Mucosa of stomach (tissue), 1 donor: ENCODE data around the gene PHACTR1.

ENCODE experiments used
- H3K27me3 ChIP-seq: one replicate; pipeline ENCODE4 v1.7.0; 2013; ENCODE audit warnings: mild to moderate bottlenecking, low read length; ENCODE audit not compliant: control insufficient read depth, insufficient read depth
- H3K36me3 ChIP-seq: one replicate; pipeline ENCODE4 v1.7.0; 2013; ENCODE audit warnings: low read length; ENCODE audit not compliant: control insufficient read depth, insufficient read depth
- H3K4me1 ChIP-seq: one replicate; pipeline ENCODE4 v1.7.0; 2013; ENCODE audit warnings: mild to moderate bottlenecking, low read length; ENCODE audit not compliant: control insufficient read depth, insufficient read depth
- H3K4me3 ChIP-seq: one replicate; pipeline ENCODE4 v1.7.0; 2013; ENCODE audit warnings: low read length
- H3K9ac ChIP-seq: one replicate; pipeline ENCODE4 v1.7.0; 2013; ENCODE audit warnings: mild to moderate bottlenecking, low read length, moderate library complexity
- H3K9me3 ChIP-seq: one replicate; pipeline ENCODE4 v1.7.0; 2013; ENCODE audit warnings: mild to moderate bottlenecking, low read length, moderate library complexity; ENCODE audit not compliant: control insufficient read depth
- donor health status: Pancreatic carcinoma.

PHACTR1 gene

GRCh38 chr6:13288969-13289391 lies 572.4 kb downstream of the PHACTR1 start:
- peaks cover 5% of the 10 kb centered on the region for H3K4me1 ChIP-seq
- H3K9ac ChIP-seq: no peak overlapping the region
- H3K36me3 ChIP-seq: no peaks in the 10 kb centered on the region
- H3K4me3 ChIP-seq: no peak overlapping the region
- H3K27me3 ChIP-seq: no peaks in the 10 kb centered on the region
- H3K9me3 ChIP-seq: peaks cover 7% of the 10 kb centered on the region

GRCh38 chr6:13289789-13290318 lies 573.3 kb downstream of the PHACTR1 start:
- Histone ChIP-seq H3K36me3 (no peaks in the 10 kb centered on the region), H3K27me3 (no peaks in the 10 kb centered on the region), H3K4me1 (peaks cover 5% of the 10 kb centered on the region), H3K9ac (no peak overlapping the region), H3K9me3 (peaks cover 7% of the 10 kb centered on the region), H3K4me3 (no peak overlapping the region)

GRCh38 chr6:13290335-13290734 lies 573.8 kb downstream of the PHACTR1 start:
- no peaks in the 10 kb centered on the region for H3K27me3 ChIP-seq
- no peak overlapping the region for H3K4me3 ChIP-seq
- H3K9me3 ChIP-seq: peaks cover 7% of the 10 kb centered on the region
- no peaks in the 10 kb centered on the region for H3K36me3 ChIP-seq
- H3K4me1 ChIP-seq: peaks cover 5% of the 10 kb centered on the region
- no peak overlapping the region for H3K9ac ChIP-seq

GRCh38 chr6:13292774-13293173 lies 576.2 kb downstream of the PHACTR1 start:
- Histone ChIP-seq H3K9ac (no peak overlapping the region), H3K4me1 (peaks cover 5% of the 10 kb centered on the region), H3K9me3 (peaks cover under 1% of the 10 kb centered on the region), H3K27me3 (no peaks in the 10 kb centered on the region), H3K4me3 (no peak overlapping the region), H3K36me3 (no peaks in the 10 kb centered on the region)

GRCh38 chr6:13294499-13295069 lies 578.0 kb downstream of the PHACTR1 start:
- H3K4me3 ChIP-seq: no peak overlapping the region
- no peaks in the 10 kb centered on the region for H3K36me3 ChIP-seq
- no peak overlapping the region for H3K9ac ChIP-seq

GRCh38 chr6:13295576-13295975 lies 579.0 kb downstream of the PHACTR1 start:
- Histone ChIP-seq H3K9me3 (no peaks in the 10 kb centered on the region), H3K9ac (no peak overlapping the region), H3K4me3 (no peak overlapping the region), H3K27me3 (no peaks in the 10 kb centered on the region), H3K4me1 (no peaks in the 10 kb centered on the region), H3K36me3 (no peaks in the 10 kb centered on the region)

More at GRCh38 chr6:13294499-13295069, 578.0 kb downstream of the PHACTR1 start:
- peaks cover 5% of the 10 kb centered on the region for H3K4me1 ChIP-seq
- no peaks in the 10 kb centered on the region for H3K27me3 ChIP-seq
- H3K9me3 ChIP-seq: no peaks in the 10 kb centered on the region

- Histone ChIP-seq H3K9me3 (no peaks in the 10 kb centered on the region), H3K4me1 (no peaks in the 10 kb centered on the region), H3K9ac (no peak overlapping the region), H3K36me3 (no peaks in the 10 kb centered on the region), H3K27me3 (no peaks in the 10 kb centered on the region), H3K4me3 (no peak overlapping the region)
Measured at GRCh38 chr6:13296536-13296997, 580.0 kb downstream of the PHACTR1 start.

- Histone ChIP-seq H3K4me1 (peaks cover 1% of the 10 kb centered on the region), H3K27me3 (no peaks in the 10 kb centered on the region), H3K36me3 (no peaks in the 10 kb centered on the region), H3K4me3 (no peak overlapping the region), H3K9ac (no peak overlapping the region), H3K9me3 (no peaks in the 10 kb centered on the region)
Measured at GRCh38 chr6:13297391-13297790, 580.8 kb downstream of the PHACTR1 start.

- H3K36me3 ChIP-seq: no peaks in the 10 kb centered on the region
- H3K4me3 ChIP-seq: no peak overlapping the region
- no peaks in the 10 kb centered on the region for H3K9me3 ChIP-seq
- peaks cover 8% of the 10 kb centered on the region for H3K4me1 ChIP-seq
- no peaks in the 10 kb centered on the region for H3K27me3 ChIP-seq
- H3K9ac ChIP-seq: no peak overlapping the region
Measured at GRCh38 chr6:13298446-13298845, 581.9 kb downstream of the PHACTR1 start.

GRCh38 chr6:13299403-13299821 lies 582.8 kb downstream of the PHACTR1 start:
- Histone ChIP-seq H3K9ac (no peak overlapping the region), H3K27me3 (no peaks in the 10 kb centered on the region), H3K9me3 (no peaks in the 10 kb centered on the region), H3K36me3 (no peaks in the 10 kb centered on the region), H3K4me1 (peaks cover 8% of the 10 kb centered on the region), H3K4me3 (no peak overlapping the region)

GRCh38 chr6:13299918-13300317 lies 583.4 kb downstream of the PHACTR1 start:
- H3K4me1 ChIP-seq: peaks cover 8% of the 10 kb centered on the region
- no peaks in the 10 kb centered on the region for H3K36me3 ChIP-seq
- no peak overlapping the region for H3K9ac ChIP-seq
- H3K4me3 ChIP-seq: no peak overlapping the region
- H3K9me3 ChIP-seq: no peaks in the 10 kb centered on the region
- H3K27me3 ChIP-seq: no peaks in the 10 kb centered on the region

- peaks cover 8% of the 10 kb centered on the region for H3K4me1 ChIP-seq
- no peaks in the 10 kb centered on the region for H3K36me3 ChIP-seq
- H3K9me3 ChIP-seq: no peaks in the 10 kb centered on the region
- H3K27me3 ChIP-seq: no peaks in the 10 kb centered on the region
- H3K9ac ChIP-seq: no peak overlapping the region
- H3K4me3 ChIP-seq: no peak overlapping the region
Measured at GRCh38 chr6:13300643-13301590, 584.4 kb downstream of the PHACTR1 start.
